ENCODE measurements around the gene NOG. TPM values are rescaled to one million over a fixed set of nuclear protein-coding genes. Genes with fewer than 3 reads are reported as not detected.

Gene NOG
- 3.2 and 4.4 TPM in 2 replicates for total RNA-seq

GRCh38 chr17:56593646-56594319, at the start of gene NOG:
Gene NOG (plus strand): TSS chr17:56593699. CDS start chr17:56594224, 525 bp downstream.

Other genes with a start within 250 kb of the NOG start
- gene C17orf67, start 240.2 kb downstream of the NOG start, total RNA-seq: 1.0 and 1.2 TPM in 2 replicates
- gene DGKE, start 240.5 kb downstream of the NOG start, total RNA-seq: 8.2 and 11.8 TPM in 2 replicates

Data from endothelial cell of coronary artery (primary cell).